ENCODE results near the gene DDX54.

The DDX54 gene

GRCh38 chr12:113154351-113154973 lies 30.8 kb downstream of the DDX54 start:
- Histone ChIP-seq H3K36me3 (ENCODE audit: control insufficient read depth in 2 of 2, insufficient read depth in 2 of 2, low read length in 2 of 2) (peaks cover 7 to 17% of the 10 kb centered on the region in 2 donors), H3K27ac (ENCODE audit: low read depth in 2 of 2, low read length in 2 of 2) (no peak overlapping the region), H3K4me3 (ENCODE audit: low read length in 2 of 2) (peak overlapping the region; percentile 18 to 37), H3K27me3 (ENCODE audit: control insufficient read depth in 2 of 2, insufficient read depth in 2 of 2, low read length in 2 of 2) (peaks cover 9 to 15% of the 10 kb centered on the region in 2 donors), H3K9me3 (ENCODE audit: control insufficient read depth in 2 of 2, low read length in 2 of 2) (no peaks in the 10 kb centered on the region), H3K9ac (ENCODE audit: low read depth in 1 of 2, low read length in 2 of 2) (no peak overlapping the region), H3K4me1 (ENCODE audit: control insufficient read depth in 2 of 2, insufficient read depth in 2 of 2, low read length in 2 of 2) (peaks cover 13 to 25% of the 10 kb centered on the region in 2 donors)

- Histone ChIP-seq H3K27me3 (ENCODE audit: control insufficient read depth in 2 of 2, insufficient read depth in 2 of 2, low read length in 2 of 2) (peaks cover 9 to 15% of the 10 kb centered on the region in 2 donors), H3K27ac (ENCODE audit: low read depth in 2 of 2, low read length in 2 of 2) (no peak overlapping the region), H3K4me1 (ENCODE audit: control insufficient read depth in 2 of 2, insufficient read depth in 2 of 2, low read length in 2 of 2) (peaks cover 15 to 28% of the 10 kb centered on the region in 2 donors), H3K9me3 (ENCODE audit: control insufficient read depth in 2 of 2, low read length in 2 of 2) (no peaks in the 10 kb centered on the region), H3K9ac (ENCODE audit: low read depth in 1 of 2, low read length in 2 of 2) (no peak overlapping the region), H3K36me3 (ENCODE audit: control insufficient read depth in 2 of 2, insufficient read depth in 2 of 2, low read length in 2 of 2) (peaks cover 0 to 5% of the 10 kb centered on the region in 2 donors), H3K4me3 (ENCODE audit: low read length in 2 of 2) (peak overlapping the region; percentile 54 to 55)
Measured at GRCh38 chr12:113152835-113153814, 32.2 kb downstream of the DDX54 start.

- no peak overlapping the region for H3K27ac ChIP-seq (ENCODE audit: low read depth in 2 of 2, low read length in 2 of 2)
- no peaks in the 10 kb centered on the region for H3K36me3 ChIP-seq (ENCODE audit: control insufficient read depth in 2 of 2, insufficient read depth in 2 of 2, low read length in 2 of 2)
- peak overlapping the region; percentile 54 to 55 for H3K4me3 ChIP-seq (ENCODE audit: low read length in 2 of 2)
- peaks cover 15 to 28% of the 10 kb centered on the region in 2 donors for H3K4me1 ChIP-seq (ENCODE audit: control insufficient read depth in 2 of 2, insufficient read depth in 2 of 2, low read length in 2 of 2)
- H3K9ac ChIP-seq (ENCODE audit: low read depth in 1 of 2, low read length in 2 of 2) = no peak overlapping the region
- no peaks in the 10 kb centered on the region for H3K9me3 ChIP-seq (ENCODE audit: control insufficient read depth in 2 of 2, low read length in 2 of 2)
- H3K27me3 ChIP-seq (ENCODE audit: control insufficient read depth in 2 of 2, insufficient read depth in 2 of 2, low read length in 2 of 2) = peaks cover 9 to 15% of the 10 kb centered on the region in 2 donors
Measured at GRCh38 chr12:113152196-113152834, 33.0 kb downstream of the DDX54 start.

GRCh38 chr12:113151655-113152054 lies 33.6 kb downstream of the DDX54 start:
- H3K27me3 ChIP-seq (ENCODE audit: control insufficient read depth in 2 of 2, insufficient read depth in 2 of 2, low read length in 2 of 2) = peaks cover 9 to 15% of the 10 kb centered on the region in 2 donors
- no peaks in the 10 kb centered on the region for H3K9me3 ChIP-seq (ENCODE audit: control insufficient read depth in 2 of 2, low read length in 2 of 2)
- no peak overlapping the region for H3K4me3 ChIP-seq (ENCODE audit: low read length in 2 of 2)
- H3K27ac ChIP-seq (ENCODE audit: low read depth in 2 of 2, low read length in 2 of 2) = no peak overlapping the region
- H3K4me1 ChIP-seq (ENCODE audit: control insufficient read depth in 2 of 2, insufficient read depth in 2 of 2, low read length in 2 of 2) = peaks cover 15 to 28% of the 10 kb centered on the region in 2 donors
- no peaks in the 10 kb centered on the region for H3K36me3 ChIP-seq (ENCODE audit: control insufficient read depth in 2 of 2, insufficient read depth in 2 of 2, low read length in 2 of 2)
- no peak overlapping the region for H3K9ac ChIP-seq (ENCODE audit: low read depth in 1 of 2, low read length in 2 of 2)

GRCh38 chr12:113149361-113150150 lies 35.7 kb downstream of the DDX54 start, which contains the start of gene CFAP73:
CFAP73 (plus strand) TSS chr12:113149724; CDS start chr12:113149858, 134 bp downstream.
- no peaks in the 10 kb centered on the region for H3K36me3 ChIP-seq (ENCODE audit: control insufficient read depth in 2 of 2, insufficient read depth in 2 of 2, low read length in 2 of 2)
- H3K4me3 ChIP-seq (ENCODE audit: low read length in 2 of 2) = no peak within 1 kb of the TSS
- H3K4me1 ChIP-seq (ENCODE audit: control insufficient read depth in 2 of 2, insufficient read depth in 2 of 2, low read length in 2 of 2) = peaks cover 13 to 26% of the 10 kb centered on the region in 2 donors
- H3K9me3 ChIP-seq (ENCODE audit: control insufficient read depth in 2 of 2, low read length in 2 of 2) = no peaks in the 10 kb centered on the region
- H3K27me3 ChIP-seq (ENCODE audit: control insufficient read depth in 2 of 2, insufficient read depth in 2 of 2, low read length in 2 of 2) = peaks cover 3 to 7% of the 10 kb centered on the region in 2 donors
- no peak within 1 kb of the TSS for H3K9ac ChIP-seq (ENCODE audit: low read depth in 1 of 2, low read length in 2 of 2)
- peak within 1 kb of the TSS in 1 of 2 donors; percentile 18 for H3K27ac ChIP-seq (ENCODE audit: low read depth in 2 of 2, low read length in 2 of 2)

GRCh38 chr12:113146999-113147398 lies 38.3 kb downstream of the DDX54 start:
- Histone ChIP-seq H3K9ac (ENCODE audit: low read depth in 1 of 2, low read length in 2 of 2) (no peak overlapping the region), H3K27ac (ENCODE audit: low read depth in 2 of 2, low read length in 2 of 2) (no peak overlapping the region), H3K36me3 (ENCODE audit: control insufficient read depth in 2 of 2, insufficient read depth in 2 of 2, low read length in 2 of 2) (no peaks in the 10 kb centered on the region), H3K4me3 (ENCODE audit: low read length in 2 of 2) (no peak overlapping the region), H3K27me3 (ENCODE audit: control insufficient read depth in 2 of 2, insufficient read depth in 2 of 2, low read length in 2 of 2) (peaks cover 2 to 4% of the 10 kb centered on the region in 2 donors), H3K4me1 (ENCODE audit: control insufficient read depth in 2 of 2, insufficient read depth in 2 of 2, low read length in 2 of 2) (peaks cover 13 to 14% of the 10 kb centered on the region in 2 donors), H3K9me3 (ENCODE audit: control insufficient read depth in 2 of 2, low read length in 2 of 2) (no peaks in the 10 kb centered on the region)

- no peaks in the 10 kb centered on the region for H3K9me3 ChIP-seq (ENCODE audit: control insufficient read depth in 2 of 2, low read length in 2 of 2)
- no peak overlapping the region for H3K27ac ChIP-seq (ENCODE audit: low read depth in 2 of 2, low read length in 2 of 2)
- no peaks in the 10 kb centered on the region for H3K27me3 ChIP-seq (ENCODE audit: control insufficient read depth in 2 of 2, insufficient read depth in 2 of 2, low read length in 2 of 2)
- H3K36me3 ChIP-seq (ENCODE audit: control insufficient read depth in 2 of 2, insufficient read depth in 2 of 2, low read length in 2 of 2) = no peaks in the 10 kb centered on the region
- H3K9ac ChIP-seq (ENCODE audit: low read depth in 1 of 2, low read length in 2 of 2) = no peak overlapping the region
- no peak overlapping the region for H3K4me3 ChIP-seq (ENCODE audit: low read length in 2 of 2)
- peaks cover 16% of the 10 kb centered on the region in 2 donors for H3K4me1 ChIP-seq (ENCODE audit: control insufficient read depth in 2 of 2, insufficient read depth in 2 of 2, low read length in 2 of 2)
Measured at GRCh38 chr12:113145720-113146551, 39.3 kb downstream of the DDX54 start.

GRCh38 chr12:113144806-113145205 lies 40.5 kb downstream of the DDX54 start:
- Histone ChIP-seq H3K36me3 (ENCODE audit: control insufficient read depth in 2 of 2, insufficient read depth in 2 of 2, low read length in 2 of 2) (no peaks in the 10 kb centered on the region), H3K27me3 (ENCODE audit: control insufficient read depth in 2 of 2, insufficient read depth in 2 of 2, low read length in 2 of 2) (no peaks in the 10 kb centered on the region), H3K4me1 (ENCODE audit: control insufficient read depth in 2 of 2, insufficient read depth in 2 of 2, low read length in 2 of 2) (peaks cover 13 to 16% of the 10 kb centered on the region in 2 donors), H3K9me3 (ENCODE audit: control insufficient read depth in 2 of 2, low read length in 2 of 2) (no peaks in the 10 kb centered on the region), H3K27ac (ENCODE audit: low read depth in 2 of 2, low read length in 2 of 2) (no peak overlapping the region), H3K4me3 (ENCODE audit: low read length in 2 of 2) (no peak overlapping the region), H3K9ac (ENCODE audit: low read depth in 1 of 2, low read length in 2 of 2) (no peak overlapping the region)

GRCh38 chr12:113143959-113144358 lies 41.3 kb downstream of the DDX54 start:
- Histone ChIP-seq H3K9ac (ENCODE audit: low read depth in 1 of 2, low read length in 2 of 2) (no peak overlapping the region), H3K4me1 (ENCODE audit: control insufficient read depth in 2 of 2, insufficient read depth in 2 of 2, low read length in 2 of 2) (peaks cover 6 to 11% of the 10 kb centered on the region in 2 donors), H3K27ac (ENCODE audit: low read depth in 2 of 2, low read length in 2 of 2) (no peak overlapping the region), H3K9me3 (ENCODE audit: control insufficient read depth in 2 of 2, low read length in 2 of 2) (no peaks in the 10 kb centered on the region), H3K27me3 (ENCODE audit: control insufficient read depth in 2 of 2, insufficient read depth in 2 of 2, low read length in 2 of 2) (no peaks in the 10 kb centered on the region), H3K36me3 (ENCODE audit: control insufficient read depth in 2 of 2, insufficient read depth in 2 of 2, low read length in 2 of 2) (no peaks in the 10 kb centered on the region), H3K4me3 (ENCODE audit: low read length in 2 of 2) (no peak overlapping the region)
